ENCODE measurements around the gene ROR1. TPM values are rescaled to one million over a fixed set of nuclear protein-coding genes. Genes with fewer than 3 reads are reported as not detected.

Gene ROR1
- total and polyA plus RNA-seq, 9 donors = 3.0 to 26.1 (median 15.0) TPM

GRCh38 chr1:63750721-63751120, 23.1 kb upstream of the ROR1 start:
- H3K9me3 ChIP-seq = no peaks in the 10 kb centered on the region
- intact Hi-C loops (cut with DNase I) = no loop called here
- H3K4me3 ChIP-seq = no peak overlapping the region
- H3K27me3 ChIP-seq = no peaks in the 10 kb centered on the region
- no peaks in the 10 kb centered on the region for H3K36me3 ChIP-seq
- WGBS, 3 donors = 73 to 88% (median 75%) methylated on average over 3 of the region's 3 CpGs
- H3K27ac ChIP-seq = no peak overlapping the region
- TF ChIP-seq, protein P1, sequence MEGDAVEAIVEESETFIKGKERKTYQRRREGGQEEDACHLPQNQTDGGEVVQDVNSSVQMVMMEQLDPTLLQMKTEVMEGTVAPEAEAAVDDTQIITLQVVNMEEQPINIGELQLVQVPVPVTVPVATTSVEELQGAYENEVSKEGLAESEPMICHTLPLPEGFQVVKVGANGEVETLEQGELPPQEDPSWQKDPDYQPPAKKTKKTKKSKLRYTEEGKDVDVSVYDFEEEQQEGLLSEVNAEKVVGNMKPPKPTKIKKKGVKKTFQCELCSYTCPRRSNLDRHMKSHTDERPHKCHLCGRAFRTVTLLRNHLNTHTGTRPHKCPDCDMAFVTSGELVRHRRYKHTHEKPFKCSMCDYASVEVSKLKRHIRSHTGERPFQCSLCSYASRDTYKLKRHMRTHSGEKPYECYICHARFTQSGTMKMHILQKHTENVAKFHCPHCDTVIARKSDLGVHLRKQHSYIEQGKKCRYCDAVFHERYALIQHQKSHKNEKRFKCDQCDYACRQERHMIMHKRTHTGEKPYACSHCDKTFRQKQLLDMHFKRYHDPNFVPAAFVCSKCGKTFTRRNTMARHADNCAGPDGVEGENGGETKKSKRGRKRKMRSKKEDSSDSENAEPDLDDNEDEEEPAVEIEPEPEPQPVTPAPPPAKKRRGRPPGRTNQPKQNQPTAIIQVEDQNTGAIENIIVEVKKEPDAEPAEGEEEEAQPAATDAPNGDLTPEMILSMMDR (IDR thresholded peaks at IDR 0.05) = no peak
- TF ChIP-seq EP300 (IDR thresholded peaks at IDR 0.05) = no peak
- no peak for TF ChIP-seq POLR2A (IDR thresholded peaks at IDR 0.05)
- no peaks in the 10 kb centered on the region for H3K4me1 ChIP-seq (ENCODE audit: insufficient read depth)
- no peak for DNase-seq

DNA sequence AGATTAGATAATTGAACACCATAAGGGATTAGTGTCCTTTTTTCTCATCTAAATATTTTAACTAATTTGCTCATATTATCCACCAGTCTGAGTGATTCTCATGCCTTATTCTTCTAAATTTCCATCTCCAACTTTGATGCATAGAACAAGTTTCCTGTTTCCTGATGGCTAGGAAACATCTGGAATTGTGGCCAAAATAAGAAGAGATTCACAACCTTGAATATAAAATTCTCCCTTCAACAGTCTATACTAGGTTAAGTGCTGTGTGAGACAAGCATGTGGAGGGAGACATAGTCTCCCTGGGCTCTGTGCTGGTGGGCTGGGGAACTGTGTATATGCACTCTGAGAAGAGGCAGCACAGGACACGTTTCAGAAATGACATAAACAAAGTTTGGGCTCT, 21.6 kb upstream of the ROR1 start:
- intact Hi-C loops (cut with DNase I) = no loop called here
- no peak overlapping the region for H3K27ac ChIP-seq
- no peak overlapping the region for H3K4me3 ChIP-seq
- no peaks in the 10 kb centered on the region for H3K27me3 ChIP-seq
- no peaks in the 10 kb centered on the region for H3K9me3 ChIP-seq
- WGBS, 3 donors = 43 to 74% (median 68%) methylated on average over 1 of the region's 1 CpG
- no peaks in the 10 kb centered on the region for H3K4me1 ChIP-seq (ENCODE audit: insufficient read depth)
- no peak for DNase-seq
- H3K36me3 ChIP-seq = no peaks in the 10 kb centered on the region
- TF ChIP-seq POLR2A (IDR thresholded peaks at IDR 0.05) (no peak), EP300 (IDR thresholded peaks at IDR 0.05) (no peak)
- TF ChIP-seq, protein P1 (IDR thresholded peaks at IDR 0.05) = no peak

- 72 to 74% (median 73%) methylated on average over 6 of the region's 6 CpGs for WGBS, 3 donors
- Histone ChIP-seq H3K27ac (no peak overlapping the region), H3K4me1 (ENCODE audit: insufficient read depth) (no peaks in the 10 kb centered on the region), H3K4me3 (no peak overlapping the region), H3K27me3 (no peaks in the 10 kb centered on the region), H3K9me3 (no peaks in the 10 kb centered on the region), H3K36me3 (no peaks in the 10 kb centered on the region)
- TF ChIP-seq POLR2A (IDR thresholded peaks at IDR 0.05) (no peak), EP300 (IDR thresholded peaks at IDR 0.05) (no peak)
- TF ChIP-seq, protein P1 (IDR thresholded peaks at IDR 0.05) = no peak
- DNase-seq = no peak
- intact Hi-C loops (cut with DNase I) = no loop called here
These were observed 20.2 kb upstream of the ROR1 start for GRCh38 chr1:63753591-63753990.

DNA sequence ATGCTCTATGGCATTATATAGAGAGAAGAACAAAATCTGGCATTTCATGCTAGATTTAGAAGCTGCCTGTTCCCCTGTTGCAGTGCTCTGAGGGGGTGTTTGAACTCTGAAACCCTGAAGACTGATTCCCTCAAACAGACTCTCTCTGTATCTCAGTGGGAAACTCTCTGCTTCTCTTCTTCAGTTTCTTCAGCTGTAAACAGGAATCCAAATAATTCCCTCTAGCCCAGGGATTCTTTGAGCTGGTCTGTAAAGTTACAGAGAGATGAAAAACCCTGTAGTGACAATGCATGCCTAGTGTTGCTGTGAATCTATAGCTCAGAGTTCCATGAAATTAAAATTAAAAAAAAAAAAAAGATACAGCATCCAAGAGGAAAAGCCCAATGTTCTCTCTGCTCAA, 17.0 kb upstream of the ROR1 start:
- H3K27ac ChIP-seq = no peak overlapping the region
- H3K9me3 ChIP-seq = no peaks in the 10 kb centered on the region
- TF ChIP-seq POLR2A (IDR thresholded peaks at IDR 0.05) (no peak), EP300 (IDR thresholded peaks at IDR 0.05) (no peak)
- TF ChIP-seq, protein P1 (IDR thresholded peaks at IDR 0.05) = no peak
- H3K27me3 ChIP-seq = no peaks in the 10 kb centered on the region
- DNase-seq = no peak
- no peaks in the 10 kb centered on the region for H3K36me3 ChIP-seq
- intact Hi-C loops (cut with DNase I) = no loop called here
- H3K4me3 ChIP-seq = no peak overlapping the region
- no peaks in the 10 kb centered on the region for H3K4me1 ChIP-seq (ENCODE audit: insufficient read depth)

DNA sequence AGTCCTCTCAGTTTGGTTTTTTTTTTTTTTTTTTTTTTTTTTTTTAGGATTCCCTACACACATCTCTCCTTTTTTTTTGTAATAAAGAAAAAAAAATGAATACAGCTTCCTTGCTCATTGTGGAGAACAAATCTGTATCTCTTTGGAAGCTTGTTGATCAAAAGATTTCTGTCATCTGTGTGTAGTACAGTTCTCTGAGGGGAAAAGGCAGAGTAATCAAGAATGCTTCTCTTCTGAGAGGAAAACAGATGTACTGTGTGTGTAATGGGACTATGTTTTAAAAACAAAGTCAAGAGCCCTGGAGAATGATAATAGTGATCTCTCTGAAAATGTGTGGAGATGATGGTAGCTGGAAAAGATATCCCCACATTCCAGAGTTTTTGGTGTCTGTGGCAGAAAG, 16.5 kb upstream of the ROR1 start:
- H3K9me3 ChIP-seq = no peaks in the 10 kb centered on the region
- TF ChIP-seq, protein P1 (IDR thresholded peaks at IDR 0.05) = no peak
- TF ChIP-seq POLR2A (IDR thresholded peaks at IDR 0.05) (no peak), EP300 (IDR thresholded peaks at IDR 0.05) (no peak)
- intact Hi-C loops (cut with DNase I) = no loop called here

More for the DNA sequence above, 16.5 kb upstream of the ROR1 start:
- H3K36me3 ChIP-seq = no peaks in the 10 kb centered on the region
- no peak overlapping the region for H3K27ac ChIP-seq
- no peak for DNase-seq
- no peaks in the 10 kb centered on the region for H3K27me3 ChIP-seq
- no peak overlapping the region for H3K4me3 ChIP-seq
- no peaks in the 10 kb centered on the region for H3K4me1 ChIP-seq (ENCODE audit: insufficient read depth)
